NOMO-1 treated with dmso at 0.1 percent for 144 hours (cell line): ENCODE data around the gene PAFAH1B1.
"Not testable (repeated sequence)": the region's sequence is repeated elsewhere in the genome, so short reads cannot be mapped to it uniquely, and the experiment has no call there.

Experiments used
- DNase-seq: peaks from one replicate; lab custom pipeline; 2025; ENCODE audit not compliant: unreplicated experiment; lab: John Stamatoyannopoulos, UW

Gene PAFAH1B1

GRCh38 chr17:2688351-2689342 is 95.2 kb downstream of the PAFAH1B1 start:
- no peak for DNase-seq

GRCh38 chr17:2689411-2690164 is 96.1 kb downstream of the PAFAH1B1 start:
- DNase-seq = no peak

DNA sequence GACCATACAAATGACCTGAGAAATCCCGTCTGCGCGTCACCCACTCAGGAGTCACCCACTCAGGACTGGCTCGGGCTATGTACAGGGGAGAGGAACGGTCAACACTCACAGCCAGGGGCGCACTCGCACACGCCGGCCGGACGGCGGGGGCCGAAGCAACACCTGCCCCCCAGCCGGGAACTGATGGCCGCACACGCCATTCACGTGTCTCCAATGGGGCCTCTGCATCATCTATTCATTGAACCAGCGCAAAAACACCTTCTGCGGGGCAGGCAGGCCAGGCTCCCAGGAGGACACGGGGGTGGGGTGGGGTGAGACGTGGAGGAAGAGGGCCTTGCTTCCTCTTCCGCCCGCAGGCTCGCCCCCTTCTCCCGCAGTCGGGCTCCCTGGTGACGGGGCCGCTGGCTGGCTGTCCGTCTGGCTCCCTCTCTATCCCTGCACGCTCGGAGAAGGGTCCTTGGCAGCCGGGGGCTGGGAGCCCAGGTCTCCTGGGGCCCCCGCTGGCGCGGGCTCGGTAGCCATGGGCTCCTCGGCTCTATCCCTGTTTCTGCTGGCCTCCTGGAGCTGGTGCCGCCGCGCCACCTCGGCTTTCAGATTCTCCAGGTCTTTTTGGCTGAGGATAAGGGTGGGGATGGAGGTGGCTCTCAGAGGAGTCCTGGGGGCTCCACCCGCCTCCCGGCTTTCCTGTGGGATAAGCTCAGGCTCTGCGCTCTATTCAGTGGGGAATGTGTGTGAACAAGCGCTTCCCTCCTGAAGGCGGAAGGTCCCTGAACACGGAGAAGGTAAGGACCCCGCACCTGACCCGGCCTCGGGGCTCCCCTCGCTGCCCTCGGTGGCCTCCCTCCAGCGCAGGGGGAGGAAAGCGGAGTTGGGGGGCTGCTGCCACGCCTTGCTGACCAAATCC is 97.0 kb downstream of the PAFAH1B1 start:
- no peak for DNase-seq

- DNase-seq = no peak
These were observed 97.8 kb downstream of the PAFAH1B1 start for GRCh38 chr17:2691069-2691871.

GRCh38 chr17:2691965-2692780 is 98.7 kb downstream of the PAFAH1B1 start:
- DNase-seq = no peak

GRCh38 chr17:2692781-2693135 is 99.3 kb downstream of the PAFAH1B1 start:
- DNase-seq = no peak

DNA sequence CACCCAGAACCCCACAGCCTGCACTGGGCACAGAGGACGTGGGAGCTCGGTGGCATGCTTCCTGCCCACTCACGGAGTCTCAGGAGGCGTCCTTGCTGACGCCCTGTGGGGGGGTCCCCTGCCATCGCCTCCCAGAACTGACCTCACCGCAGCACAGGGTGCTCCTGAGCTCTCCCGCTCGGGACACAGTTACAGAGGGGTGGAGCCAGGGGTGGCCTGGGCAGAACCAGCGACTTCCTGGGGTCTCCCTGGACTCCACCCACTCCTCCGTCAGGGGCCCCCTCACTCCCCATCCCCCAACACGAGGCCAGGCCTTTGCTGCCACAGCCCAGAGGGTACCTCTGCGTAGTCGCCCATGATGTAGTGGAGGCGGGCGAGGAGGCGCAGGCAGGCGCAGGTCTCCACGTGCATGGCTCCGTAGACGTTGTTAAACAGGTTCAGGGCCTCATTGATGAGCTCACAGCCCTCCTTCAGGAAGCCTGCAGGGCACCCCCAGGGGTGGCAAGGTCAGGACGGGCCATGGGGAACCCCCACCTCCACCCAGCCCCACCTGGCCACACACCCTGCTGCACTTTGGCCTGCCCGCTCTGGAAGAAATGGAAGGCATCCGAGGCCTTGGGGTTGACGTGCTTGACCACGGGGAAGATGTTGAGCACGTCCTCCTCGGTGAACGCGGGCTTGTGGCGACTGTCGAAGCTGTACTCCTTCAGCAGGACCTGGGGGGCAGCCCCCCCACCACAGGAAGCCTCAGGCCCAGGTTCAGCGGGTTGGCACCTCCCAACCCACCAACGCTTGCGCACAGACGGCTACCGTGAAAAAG is 100.3 kb downstream of the PAFAH1B1 start:
- no peak for DNase-seq

DNA sequence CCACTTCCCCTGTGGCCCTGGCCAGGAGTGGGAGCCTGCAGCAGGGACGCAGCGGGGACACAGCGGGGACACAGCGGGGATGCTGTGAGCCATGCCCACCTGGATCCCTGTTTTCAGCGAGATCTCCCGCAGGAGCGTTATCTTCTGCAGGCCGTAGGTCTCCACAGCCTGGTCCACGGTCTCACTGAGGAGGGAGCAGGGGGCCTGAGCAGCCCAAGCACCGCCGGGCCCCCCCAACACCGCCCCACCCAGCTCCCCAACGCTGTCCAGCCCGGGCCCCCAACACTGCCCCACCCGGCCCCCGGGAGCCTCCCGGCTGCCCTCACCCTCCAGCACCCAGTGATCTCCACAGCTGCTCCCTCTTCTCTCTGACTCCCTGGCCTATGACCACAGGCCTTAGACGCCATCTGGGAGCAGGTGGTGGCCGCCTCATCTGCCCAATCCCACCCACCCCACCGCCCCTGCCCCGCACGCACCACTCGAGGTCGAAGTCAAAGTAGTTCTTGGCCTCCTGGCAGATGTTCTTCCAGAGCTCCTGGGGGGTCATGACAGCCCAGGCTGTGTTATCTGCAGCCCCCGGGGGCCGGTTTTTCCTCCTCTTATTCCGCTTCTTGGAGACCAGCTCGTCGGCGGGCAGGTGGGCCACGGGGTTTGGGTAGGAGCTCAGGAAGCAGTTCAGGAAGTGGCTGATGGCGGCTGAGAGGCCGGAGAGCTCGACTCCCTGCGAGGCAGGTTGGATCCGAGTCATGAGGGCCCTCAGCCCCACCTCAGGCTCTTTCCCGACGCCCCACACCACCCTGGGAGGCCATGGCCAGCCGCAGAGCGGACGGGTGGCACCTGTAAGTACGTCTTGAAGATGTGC is 101.2 kb downstream of the PAFAH1B1 start:
- DNase-seq = no peak

GRCh38 chr17:2695243-2695960 is 101.9 kb downstream of the PAFAH1B1 start:
- no peak for DNase-seq

DNA sequence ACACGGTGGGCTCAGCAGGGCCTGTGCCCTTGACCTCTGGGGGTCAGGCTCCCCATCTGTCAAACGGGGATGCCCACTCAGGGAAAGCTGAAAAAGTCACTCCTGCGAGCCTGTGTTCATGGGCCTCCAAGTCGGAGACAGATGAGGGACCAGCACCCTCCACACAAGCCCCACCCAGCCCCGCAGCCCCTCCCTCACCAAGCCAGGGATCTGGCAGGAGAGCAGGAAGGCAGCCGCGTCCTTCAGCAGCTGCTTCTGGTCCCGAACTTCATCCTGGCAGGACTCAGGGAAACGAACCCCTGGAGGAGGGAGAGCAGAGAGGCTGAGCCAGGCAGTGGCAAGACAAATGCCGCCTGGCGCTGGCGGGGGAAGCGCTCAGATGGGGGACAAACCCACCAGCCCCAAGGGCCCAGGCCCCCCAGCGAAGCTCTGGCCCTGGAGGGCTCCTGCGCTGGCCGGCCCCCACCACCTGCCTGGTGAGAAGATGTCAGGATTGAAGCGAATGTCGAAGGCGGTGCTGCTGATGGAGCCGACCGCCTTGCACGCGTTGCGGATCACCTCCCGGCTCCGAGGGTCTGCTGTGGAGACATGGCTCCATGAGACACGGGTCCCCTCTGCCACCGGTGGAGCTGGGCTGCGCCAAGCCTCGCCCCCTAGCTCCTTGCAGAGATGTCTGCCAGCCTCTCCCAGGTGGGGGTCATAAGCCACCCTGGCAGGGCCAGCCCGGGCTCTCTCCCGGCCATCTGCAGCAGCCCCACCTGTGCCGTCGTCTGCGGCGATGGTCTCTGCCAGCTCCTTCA is 102.7 kb downstream of the PAFAH1B1 start:
- no peak for DNase-seq

GRCh38 chr17:2697611-2698162 is 104.2 kb downstream of the PAFAH1B1 start:
- DNase-seq = no peak

- DNase-seq = not testable (repeated sequence)
These were observed 105.9 kb downstream of the PAFAH1B1 start for GRCh38 chr17:2699216-2699805.

- no peak for DNase-seq
These were observed 106.6 kb downstream of the PAFAH1B1 start for GRCh38 chr17:2700030-2700490.

GRCh38 chr17:2700491-2701141 is 107.2 kb downstream of the PAFAH1B1 start:
- peak; percentile 94 for DNase-seq
